Activated T-cell treated with anti-CD3 and anti-CD28 coated beads for 48 hours (primary cell): ENCODE results near the gene THNSL1.
"Not testable (repeated sequence)": the region's sequence is repeated elsewhere in the genome, so short reads cannot be mapped to it uniquely, and the experiment has no call there.

Experiments
- DNase-seq: peaks from one replicate; pipeline ENCODE4 v3.0.0-alpha.2; 2020; ENCODE audit warnings: low read depth

The THNSL1 gene, protein sequence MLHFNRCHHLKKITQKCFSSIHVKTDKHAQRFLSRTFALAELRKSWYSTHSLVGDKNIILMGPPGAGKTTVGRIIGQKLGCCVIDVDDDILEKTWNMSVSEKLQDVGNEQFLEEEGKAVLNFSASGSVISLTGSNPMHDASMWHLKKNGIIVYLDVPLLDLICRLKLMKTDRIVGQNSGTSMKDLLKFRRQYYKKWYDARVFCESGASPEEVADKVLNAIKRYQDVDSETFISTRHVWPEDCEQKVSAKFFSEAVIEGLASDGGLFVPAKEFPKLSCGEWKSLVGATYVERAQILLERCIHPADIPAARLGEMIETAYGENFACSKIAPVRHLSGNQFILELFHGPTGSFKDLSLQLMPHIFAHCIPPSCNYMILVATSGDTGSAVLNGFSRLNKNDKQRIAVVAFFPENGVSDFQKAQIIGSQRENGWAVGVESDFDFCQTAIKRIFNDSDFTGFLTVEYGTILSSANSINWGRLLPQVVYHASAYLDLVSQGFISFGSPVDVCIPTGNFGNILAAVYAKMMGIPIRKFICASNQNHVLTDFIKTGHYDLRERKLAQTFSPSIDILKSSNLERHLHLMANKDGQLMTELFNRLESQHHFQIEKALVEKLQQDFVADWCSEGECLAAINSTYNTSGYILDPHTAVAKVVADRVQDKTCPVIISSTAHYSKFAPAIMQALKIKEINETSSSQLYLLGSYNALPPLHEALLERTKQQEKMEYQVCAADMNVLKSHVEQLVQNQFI

DNA sequence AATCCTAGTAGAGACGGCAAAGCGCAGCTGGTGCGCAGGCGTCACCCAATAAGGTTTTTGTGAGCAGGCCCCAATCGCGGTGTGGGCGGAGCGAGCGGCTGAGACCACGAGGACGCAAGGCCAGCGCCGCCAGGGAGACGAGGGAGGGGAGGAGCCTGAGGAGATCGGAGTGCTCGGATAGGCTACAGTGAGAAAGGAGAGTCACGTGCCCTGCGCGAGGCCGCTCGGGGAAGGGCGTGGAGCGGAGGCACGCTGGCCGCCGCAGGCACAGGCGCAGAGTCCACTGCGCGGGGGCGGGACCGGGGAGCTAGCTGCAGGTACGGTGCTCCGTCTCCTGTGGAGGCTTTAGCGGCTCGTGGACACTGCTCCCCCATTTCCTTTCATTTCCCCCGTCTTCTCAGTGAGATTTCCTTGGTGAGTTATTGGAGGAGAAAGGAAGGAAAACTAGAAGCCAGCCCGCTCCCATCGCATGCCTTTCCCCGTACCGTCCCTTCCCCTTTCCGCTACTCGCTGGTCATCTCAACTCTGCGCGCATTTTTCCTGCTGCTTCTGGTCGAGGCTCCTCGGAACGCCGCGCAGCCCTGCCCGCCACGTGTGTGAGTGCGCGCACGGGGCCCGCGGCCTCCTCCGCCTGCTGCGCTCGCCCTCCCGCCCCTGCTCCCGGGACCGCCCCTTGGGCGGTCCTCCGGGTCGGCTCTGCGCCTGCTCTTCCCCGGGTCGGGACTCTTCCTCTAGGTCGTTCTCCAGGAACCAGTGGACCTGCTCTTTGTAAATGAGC lies at the start of gene THNSL1:
Gene THNSL1, plus strand, starts transcription at position 237 of the 778 bp plus-strand sequence. CDS start 6,612 bp downstream, outside the sequence.
- peak; percentile 95 for DNase-seq

DNA sequence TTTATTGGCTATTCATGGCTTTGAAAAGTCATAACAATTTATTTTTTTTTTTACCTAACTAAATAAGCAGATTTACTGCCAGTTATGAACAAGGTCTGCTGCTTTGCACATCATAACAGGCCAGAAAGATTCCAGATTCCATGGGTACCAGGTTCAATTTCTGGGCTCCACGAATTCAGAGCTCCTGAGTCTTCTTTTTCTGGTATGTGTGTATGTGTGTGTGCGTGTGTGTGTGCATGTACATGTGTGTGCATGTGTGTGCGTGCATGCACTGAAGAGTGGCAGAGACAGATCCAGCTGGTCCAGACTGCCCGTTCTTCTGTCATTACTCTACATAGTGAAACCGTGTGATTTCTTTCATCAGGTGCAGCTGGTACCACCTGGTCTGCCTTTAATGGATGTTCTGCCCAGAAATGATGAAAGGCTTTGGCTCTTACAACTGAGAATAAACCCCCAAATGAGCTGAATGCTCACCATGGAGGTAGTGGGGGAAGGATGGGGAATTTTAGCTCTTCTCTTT lies 49.4 kb upstream of the THNSL1 start:
- no peak for DNase-seq

DNA sequence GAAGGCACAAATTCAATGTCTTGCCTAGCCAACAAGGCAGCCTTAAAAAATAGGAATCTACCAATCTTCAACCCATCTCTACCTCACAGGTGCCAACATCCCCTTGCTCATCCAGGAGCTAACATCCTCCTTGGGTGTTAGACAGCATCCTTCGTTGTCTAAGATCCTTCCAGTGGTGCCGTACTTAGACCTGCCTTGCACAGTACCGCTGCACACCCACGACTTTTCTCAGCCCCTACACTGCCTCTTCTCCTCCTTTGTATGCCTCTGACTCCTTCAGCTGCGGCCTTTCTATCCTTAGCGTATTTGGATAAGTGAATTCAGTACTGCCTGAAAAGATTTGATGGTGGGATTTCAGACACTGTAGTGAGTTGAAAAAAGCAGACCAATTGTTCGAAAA lies 48.1 kb upstream of the THNSL1 start:
- DNase-seq = no peak

DNA sequence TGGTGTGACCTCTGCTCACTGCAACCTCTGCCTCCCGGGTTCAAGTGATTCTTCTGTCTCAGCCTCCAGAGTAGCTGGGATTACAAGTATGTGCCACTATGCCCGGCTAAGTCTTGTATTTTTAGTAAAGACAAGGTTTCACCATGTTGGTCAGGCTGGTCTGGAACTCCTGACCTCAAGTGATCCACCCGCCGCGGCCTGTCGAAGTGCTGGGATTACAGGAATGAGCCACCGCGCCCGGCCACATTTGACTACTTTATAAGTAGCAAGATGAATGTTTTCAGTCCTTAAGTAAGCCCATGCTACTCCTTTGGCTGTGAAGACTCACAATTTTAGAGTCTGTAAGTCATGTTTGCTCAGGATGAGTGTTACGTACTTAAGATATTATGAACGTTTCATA lies 47.5 kb upstream of the THNSL1 start:
- DNase-seq = not testable (repeated sequence)

DNA sequence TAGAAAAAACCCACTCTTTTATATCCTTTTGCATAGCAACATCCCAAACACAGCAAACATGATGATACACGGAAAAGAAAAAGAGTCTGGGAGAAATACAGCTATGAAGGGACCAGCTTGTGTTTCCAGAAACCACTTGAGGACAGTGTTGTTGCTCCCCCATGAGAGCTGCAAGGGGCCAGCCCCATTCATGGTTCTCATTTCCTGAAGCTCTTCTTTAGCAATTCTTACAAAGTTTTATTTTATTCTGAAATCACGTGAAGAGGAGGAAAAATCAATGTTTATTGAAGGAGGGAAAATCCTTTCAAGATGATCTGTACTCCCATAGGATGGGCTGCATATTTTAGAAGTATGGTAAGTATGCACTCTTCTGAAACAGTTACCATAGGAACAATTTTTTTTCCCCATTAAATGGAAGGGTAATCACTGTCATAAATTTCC lies 46.6 kb upstream of the THNSL1 start:
- no peak for DNase-seq

DNA sequence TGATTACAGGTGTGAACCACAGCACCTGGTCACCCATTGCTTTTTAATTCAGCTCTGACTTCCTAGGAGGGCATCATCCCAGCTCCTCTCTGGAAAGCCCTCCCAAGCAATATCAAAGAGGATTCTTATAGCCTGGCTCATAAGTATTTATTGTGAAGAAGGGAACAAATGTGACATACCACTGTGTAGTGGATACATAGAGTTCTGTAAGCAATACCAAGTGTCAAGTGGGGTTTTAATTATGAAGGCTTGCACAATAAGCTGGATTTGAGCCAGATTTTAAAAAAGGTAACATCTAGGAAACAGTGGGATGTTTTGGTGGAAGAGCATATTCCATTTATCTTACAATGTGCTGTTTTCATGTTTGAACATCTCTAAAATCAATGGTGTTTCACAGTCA lies 45.0 kb upstream of the THNSL1 start:
- no peak for DNase-seq

DNA sequence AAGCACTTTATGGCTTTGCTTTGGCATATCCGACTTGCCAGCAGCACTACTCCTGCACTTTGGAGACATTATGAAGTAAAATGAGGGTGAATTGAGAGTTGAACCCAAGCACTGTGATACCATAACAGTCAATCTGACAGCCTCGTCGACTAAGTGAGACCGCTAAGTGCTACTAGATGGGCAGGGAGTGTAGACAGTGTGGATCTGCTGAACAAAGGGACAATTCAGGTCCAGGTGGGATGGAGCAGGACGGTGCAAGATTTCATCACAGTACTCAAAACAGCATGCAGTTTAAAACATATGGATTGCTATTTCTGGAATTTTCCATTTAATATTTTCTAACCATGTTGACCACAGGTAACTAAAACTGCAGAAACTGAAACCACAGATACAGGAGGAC lies 43.2 kb upstream of the THNSL1 start:
- no peak for DNase-seq

DNA sequence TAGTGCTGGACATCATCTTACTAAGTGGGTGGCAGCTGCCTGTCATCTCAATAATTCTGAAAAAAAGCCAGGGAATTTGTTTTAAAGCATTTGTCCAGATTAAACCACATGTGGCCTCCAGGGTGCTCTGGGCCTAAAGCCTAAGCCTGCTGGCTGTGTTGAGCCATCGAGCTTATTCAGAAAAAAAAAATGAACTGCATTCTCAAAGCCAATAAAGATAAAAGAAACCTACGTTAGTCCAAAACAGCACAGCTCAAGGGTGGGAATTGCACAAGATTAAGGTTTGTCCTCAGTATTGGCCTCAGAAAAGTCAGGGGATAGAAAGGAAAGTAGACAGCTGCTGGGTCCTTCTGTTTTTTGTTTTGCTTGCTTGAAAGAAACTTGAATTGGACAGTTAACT lies 41.4 kb upstream of the THNSL1 start:
- no peak for DNase-seq

DNA sequence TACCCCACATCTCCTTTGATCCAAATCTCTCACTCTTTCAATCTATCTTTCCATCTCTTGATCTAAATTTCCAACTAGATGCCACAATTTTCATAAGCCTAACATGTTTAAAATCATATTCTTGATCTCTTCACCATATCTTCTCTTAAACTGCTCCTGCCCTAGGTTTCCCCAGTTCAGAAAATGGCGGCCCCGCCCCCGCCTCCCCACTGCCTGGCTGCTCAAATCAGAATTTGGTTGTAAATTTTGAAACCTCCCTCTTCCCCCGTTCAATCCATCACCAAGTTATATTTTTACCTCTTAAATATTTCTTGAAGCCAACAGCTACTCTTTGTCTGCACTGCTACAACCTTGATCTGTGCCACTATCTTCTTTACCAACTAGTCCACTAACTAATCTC lies 36.7 kb upstream of the THNSL1 start:
- DNase-seq = no peak

DNA sequence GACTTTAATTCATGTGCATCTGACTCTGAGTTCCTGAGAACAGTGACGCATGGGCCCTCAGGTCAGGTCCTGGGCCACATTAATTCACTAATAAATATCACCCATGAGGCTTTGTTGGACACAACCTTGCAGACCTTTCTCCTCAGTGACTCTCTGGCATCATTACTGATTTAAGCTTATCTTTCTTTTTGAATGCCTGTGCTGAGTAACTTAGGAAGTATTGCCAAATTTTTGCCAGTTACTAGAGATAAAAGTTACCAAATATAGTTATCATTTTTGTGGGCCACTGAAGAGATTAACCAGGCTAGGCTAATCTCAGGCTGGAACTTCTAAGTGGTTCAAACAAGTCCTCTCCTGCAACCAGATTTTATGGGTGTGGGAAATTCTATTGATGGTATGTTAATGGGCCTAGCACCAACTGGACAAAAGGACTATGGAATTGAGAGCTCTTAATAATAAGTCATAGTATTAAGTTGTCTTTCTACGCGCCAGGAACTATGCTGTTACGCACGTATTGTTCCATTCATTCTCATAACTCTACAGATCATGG lies 35.2 kb upstream of the THNSL1 start:
- no peak for DNase-seq

DNA sequence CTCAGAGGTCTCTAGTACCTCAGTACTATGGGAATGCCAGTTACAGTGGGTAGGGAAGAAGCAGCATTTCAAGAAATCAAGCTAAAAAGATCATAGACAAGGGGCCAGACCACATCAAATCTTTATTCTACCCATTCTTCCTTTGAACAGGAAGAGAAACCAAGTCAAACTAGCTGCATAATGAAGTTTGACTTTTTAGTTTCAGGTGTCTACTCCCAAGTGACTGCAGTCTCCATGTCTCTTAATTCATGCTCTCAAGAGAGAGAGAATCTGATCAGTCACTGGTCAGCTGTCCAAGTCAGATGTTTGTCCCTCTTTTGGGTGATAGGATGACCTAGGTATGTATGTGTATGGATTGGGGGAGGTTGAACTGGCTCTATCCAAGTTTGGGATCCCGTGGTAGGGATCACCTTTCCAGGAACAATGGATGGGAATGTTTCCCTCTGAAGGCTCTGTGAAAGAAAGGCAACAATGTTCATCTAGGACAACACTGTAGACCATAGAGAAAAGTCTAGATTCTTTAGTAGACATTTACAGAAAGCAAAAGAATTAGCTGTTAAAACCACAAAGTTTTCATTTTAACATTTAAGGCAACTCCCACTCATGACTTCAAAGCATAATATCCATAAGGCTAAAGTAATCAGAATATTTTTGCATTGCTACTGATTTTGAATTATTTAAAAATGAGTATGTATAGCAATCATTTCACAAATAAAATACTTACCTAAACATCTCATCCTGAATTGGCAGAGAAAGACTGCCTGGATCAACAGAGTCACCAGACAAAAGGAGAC lies 33.9 kb upstream of the THNSL1 start:
- DNase-seq = no peak

DNA sequence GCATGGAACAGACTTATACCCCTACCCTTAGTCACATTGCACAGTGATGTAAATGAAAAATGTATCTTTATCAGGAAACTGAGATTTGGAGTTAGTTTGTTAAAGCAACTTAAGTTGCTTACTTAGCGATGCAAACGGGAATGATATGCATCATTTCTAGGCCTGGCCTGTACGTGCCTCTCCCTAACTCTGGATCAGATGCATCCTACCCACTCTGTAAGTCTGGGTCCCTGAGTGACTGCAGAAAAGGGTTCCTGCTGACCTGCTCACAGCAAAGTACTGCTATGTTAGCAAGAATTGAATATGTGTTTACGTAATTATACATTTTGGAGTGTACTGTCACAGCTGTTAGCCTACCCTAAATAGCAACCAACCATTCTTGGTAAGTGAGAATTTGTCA lies 33.3 kb upstream of the THNSL1 start:
- no peak for DNase-seq

DNA sequence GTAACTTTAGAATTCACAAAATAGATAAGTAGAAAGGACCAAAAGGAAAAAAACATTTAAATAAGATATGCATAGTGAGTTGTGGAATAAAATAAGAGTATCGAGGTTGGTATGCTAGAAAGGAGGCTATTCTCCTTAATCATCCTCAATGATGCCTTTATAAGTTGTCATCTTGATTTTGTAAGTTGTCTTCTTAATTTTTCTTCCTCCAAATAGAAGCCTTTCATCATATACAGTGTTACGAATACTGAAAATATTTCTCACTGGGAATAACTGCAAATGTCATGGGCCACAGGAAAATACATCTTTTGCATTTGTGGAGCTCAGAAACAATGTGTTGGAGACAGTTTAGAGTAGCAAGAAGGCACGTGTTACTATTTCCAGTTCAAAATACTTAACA lies 32.5 kb upstream of the THNSL1 start:
- DNase-seq = no peak

DNA sequence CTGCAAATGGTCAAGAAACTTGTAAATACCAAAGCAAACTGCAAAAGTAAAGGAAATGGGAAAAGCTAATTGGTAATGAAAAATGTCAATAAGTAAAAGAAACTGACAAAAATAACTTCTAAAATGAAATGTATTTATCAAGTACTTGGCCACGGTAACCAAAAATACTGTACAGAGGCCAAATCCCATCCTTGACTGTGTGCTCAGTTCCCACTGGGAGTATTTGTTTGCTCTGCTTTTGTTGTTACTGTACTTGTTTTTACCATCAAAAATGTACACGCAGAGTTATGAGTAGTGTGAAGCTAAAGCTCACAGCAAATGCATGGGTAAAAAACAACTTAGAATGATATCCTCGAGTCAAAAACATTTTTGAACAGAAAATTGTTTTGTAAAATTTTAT lies 31.5 kb upstream of the THNSL1 start:
- DNase-seq = no peak

DNA sequence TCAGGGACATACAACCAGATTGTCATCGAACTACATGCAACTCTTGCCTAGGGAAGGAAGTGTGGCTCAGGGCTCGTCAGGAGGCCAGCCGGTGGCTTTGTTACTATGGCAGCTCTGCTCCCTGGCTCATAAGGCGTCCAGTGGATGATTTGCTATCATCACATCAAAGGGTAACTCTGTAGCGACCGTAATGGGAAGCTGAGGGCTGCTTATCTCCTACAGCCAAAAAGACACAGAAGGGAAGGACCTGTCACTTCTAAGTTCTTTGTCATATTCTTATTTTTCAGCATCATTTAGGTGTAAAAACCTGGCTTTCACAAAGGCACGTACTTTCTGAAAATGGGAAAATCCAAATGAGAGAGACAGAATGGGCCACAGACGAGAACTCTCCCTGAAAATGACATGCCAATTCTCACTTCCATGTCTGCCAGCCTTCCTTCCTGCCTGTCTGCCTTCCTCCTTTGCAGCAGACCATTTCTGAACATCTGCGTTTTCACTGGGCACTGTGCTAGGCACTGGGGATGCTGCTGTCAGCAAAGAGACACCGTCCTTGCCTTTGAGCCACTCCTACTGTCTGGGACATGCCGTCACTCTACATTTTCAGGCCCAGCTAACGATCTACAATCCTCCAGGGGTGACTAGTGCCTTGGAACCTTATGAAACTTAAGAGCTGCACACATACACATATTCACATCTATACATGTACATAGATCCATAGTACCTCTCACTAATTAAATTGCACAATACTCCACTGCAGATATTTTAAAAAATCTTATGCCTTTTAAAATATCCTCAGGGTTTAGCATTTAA lies 27.4 kb upstream of the THNSL1 start:
- DNase-seq = no peak

DNA sequence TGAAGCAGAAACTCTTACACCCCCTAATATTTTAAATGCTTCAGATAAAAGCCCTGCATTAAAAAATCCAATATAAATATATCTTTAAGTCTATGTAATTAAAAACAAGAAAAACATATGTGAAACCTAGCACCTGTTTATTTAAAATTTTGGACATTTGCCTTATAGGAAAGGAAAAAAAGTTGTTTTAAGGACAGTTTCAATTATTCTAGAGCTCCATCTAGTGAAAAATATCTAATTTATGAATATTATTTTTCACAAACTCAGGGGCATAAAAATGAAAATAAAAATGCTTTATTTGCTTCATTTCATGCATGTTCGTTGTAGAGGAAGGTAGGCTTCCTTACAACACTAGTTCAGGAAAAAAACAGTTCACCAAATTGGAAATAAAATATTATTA lies 26.5 kb upstream of the THNSL1 start:
- no peak for DNase-seq

DNA sequence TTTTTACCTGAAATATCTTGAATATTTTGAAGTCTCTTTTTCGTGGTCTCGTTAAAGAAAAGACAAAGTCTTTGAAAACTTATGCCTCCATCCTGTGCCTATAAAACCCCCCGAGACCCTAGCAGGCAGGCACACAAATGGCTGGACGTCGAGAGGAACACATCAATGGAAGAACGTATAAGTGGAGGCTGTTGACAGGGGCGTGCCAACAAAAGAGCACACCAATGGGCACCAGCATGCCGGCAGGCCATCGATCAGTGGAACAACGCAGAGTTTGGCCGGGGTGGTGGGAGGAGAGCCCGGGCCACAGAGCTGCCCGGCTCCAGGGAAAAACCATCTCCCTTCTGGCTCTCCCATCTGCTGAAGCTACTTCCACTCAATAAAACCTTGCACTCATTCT lies 25.1 kb upstream of the THNSL1 start:
- DNase-seq = no peak

DNA sequence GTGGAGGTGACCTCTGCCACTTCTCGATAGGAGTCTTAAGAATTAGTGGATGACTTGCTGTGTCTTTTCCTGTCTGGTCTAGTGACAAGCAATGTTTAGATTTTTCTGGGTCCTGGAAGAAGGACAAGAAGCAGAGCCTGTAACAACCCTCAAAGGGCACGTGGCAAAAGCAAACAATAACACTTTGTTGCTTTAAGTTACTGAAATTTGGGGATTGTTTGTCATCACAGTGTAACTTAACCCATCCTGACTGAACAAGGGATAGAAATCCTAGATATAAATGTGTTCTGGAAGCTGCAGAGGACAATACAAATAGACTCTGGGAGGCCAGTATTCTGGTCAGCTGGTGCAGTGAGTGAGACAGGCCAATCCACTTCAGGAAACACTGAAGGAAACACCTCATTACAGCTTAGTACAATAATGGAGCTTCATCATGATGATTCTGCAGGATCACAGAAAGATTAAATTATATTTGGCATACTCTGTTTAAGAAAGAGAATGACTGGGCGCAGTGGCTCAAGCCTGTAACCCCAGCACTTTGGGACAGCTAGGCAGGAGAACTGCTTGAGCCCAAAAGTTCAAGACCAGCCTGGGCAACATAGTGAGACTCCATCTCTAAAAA lies 23.8 kb upstream of the THNSL1 start:
- DNase-seq = no peak

DNA sequence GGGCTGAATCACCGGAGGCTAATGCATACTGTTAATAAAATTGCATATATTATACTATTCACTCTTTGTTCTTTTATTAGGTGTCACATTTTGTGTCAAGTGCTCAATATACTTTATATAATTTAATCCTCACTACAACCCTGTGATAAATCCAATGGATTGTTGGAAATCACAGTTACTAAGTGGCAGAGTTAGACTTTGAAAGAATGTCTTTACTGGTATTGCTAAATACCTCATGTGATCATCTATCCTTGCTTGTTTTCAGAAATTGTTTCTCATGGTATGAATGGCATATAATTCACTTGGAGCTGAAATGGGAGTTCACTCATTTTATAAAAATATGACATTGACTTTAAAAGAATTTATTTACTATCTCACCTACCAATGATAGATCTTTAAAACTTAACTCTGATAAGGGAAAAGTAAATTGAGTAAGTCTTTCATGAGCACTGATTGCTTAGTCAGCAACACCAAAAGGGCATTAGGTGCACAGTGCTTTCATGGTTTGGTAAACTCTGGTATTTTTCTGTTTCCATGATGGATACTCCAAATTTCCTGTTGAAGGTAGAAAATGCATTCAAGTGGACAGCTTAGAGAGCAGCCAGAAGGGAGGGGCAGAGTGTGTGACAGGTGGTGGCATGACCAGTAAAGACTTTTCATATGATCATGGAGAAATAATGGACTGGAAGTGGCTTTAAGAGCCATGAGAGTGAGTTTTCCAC lies 23.0 kb upstream of the THNSL1 start:
- no peak for DNase-seq
